ENCODE measurements around the gene CAPN9.
"Not testable (repeated sequence)": the region's sequence is repeated elsewhere in the genome, so short reads cannot be mapped to it uniquely, and the experiment has no call there.

GRCh38 chr1:230721849-230722522 lies 25.2 kb upstream of the CAPN9 start:
- TF ChIP-seq, protein P1, sequence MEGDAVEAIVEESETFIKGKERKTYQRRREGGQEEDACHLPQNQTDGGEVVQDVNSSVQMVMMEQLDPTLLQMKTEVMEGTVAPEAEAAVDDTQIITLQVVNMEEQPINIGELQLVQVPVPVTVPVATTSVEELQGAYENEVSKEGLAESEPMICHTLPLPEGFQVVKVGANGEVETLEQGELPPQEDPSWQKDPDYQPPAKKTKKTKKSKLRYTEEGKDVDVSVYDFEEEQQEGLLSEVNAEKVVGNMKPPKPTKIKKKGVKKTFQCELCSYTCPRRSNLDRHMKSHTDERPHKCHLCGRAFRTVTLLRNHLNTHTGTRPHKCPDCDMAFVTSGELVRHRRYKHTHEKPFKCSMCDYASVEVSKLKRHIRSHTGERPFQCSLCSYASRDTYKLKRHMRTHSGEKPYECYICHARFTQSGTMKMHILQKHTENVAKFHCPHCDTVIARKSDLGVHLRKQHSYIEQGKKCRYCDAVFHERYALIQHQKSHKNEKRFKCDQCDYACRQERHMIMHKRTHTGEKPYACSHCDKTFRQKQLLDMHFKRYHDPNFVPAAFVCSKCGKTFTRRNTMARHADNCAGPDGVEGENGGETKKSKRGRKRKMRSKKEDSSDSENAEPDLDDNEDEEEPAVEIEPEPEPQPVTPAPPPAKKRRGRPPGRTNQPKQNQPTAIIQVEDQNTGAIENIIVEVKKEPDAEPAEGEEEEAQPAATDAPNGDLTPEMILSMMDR (IDR thresholded peaks at IDR 0.05), result not testable (repeated sequence)
- not testable (repeated sequence) for TF ChIP-seq POLR2A (IDR thresholded peaks at IDR 0.05)
